Epidermal melanocyte (primary cell): Measurements from ENCODE around the gene REN.

ENCODE experiments used
- DNase-seq: peaks from one replicate; pipeline ENCODE4 v3.0.0; 2011; ENCODE audit warnings: low spot score; ENCODE audit not compliant: insufficient read length

REN gene

GRCh38 chr1:204134103-204134502, 32.0 kb downstream of the REN start:
- DNase-seq: no peak

- no peak for DNase-seq
Observed at GRCh38 chr1:204132718-204133117, 33.4 kb downstream of the REN start.

- DNase-seq: no peak
Observed at GRCh38 chr1:204131978-204132377, 34.2 kb downstream of the REN start.

- no peak for DNase-seq
Observed at GRCh38 chr1:204130981-204131892, 34.9 kb downstream of the REN start.

GRCh38 chr1:204130178-204130577, 36.0 kb downstream of the REN start:
- DNase-seq: no peak

- peak; percentile 88 for DNase-seq
Observed at GRCh38 chr1:204128964-204129896, 36.9 kb downstream of the REN start.

- no peak for DNase-seq
Observed at GRCh38 chr1:204128464-204128963, 37.6 kb downstream of the REN start.

GRCh38 chr1:204127597-204128242, 38.4 kb downstream of the REN start:
- DNase-seq: peak; percentile 88

GRCh38 chr1:204126956-204127355, 39.2 kb downstream of the REN start:
- no peak for DNase-seq

GRCh38 chr1:204126386-204126785, 39.8 kb downstream of the REN start:
- no peak for DNase-seq

- DNase-seq: no peak
Observed at GRCh38 chr1:204125759-204126351, 40.3 kb downstream of the REN start.

- DNase-seq: no peak
Observed at GRCh38 chr1:204124639-204125038, 41.5 kb downstream of the REN start.

GRCh38 chr1:204123376-204123775, 42.8 kb downstream of the REN start:
- no peak for DNase-seq

- DNase-seq: no peak
Observed at GRCh38 chr1:204121840-204122555, 44.1 kb downstream of the REN start.

- DNase-seq: no peak
Observed at GRCh38 chr1:204116539-204116938, 49.6 kb downstream of the REN start.

GRCh38 chr1:204115116-204115515, 51.0 kb downstream of the REN start:
- DNase-seq: no peak

GRCh38 chr1:204114606-204115005, 51.5 kb downstream of the REN start:
- DNase-seq: peak; percentile 69

GRCh38 chr1:204113896-204114295, 52.2 kb downstream of the REN start:
- DNase-seq: no peak

GRCh38 chr1:204112876-204113730, 53.0 kb downstream of the REN start:
- no peak for DNase-seq
